Activated naive CD4-positive, alpha-beta T cell treated with anti-CD3 and anti-CD28 coated beads, Interleukin-2, amount 10 ng/mL, durations not matched to agents 7 days and 5 days (primary cell): Measurements from ENCODE around the gene KHDC1L.
"Not testable (repeated sequence)": the region's sequence is repeated elsewhere in the genome, so short reads cannot be mapped to it uniquely, and the experiment has no call there.

Experiments
- CTCF ChIA-PET: fragments of 350-600 bp; sonication (Branson Sonifier 250); formaldehyde crosslinking; loops from one replicate; lab custom pipeline; 2021; ENCODE audit warnings: antibody characterized with exemption; lab: Charles Lee
- DNase-seq: peaks from one replicate; pipeline ENCODE4 v3.0.0-alpha.2; 2020
- H3K27ac Mint-ChIP-seq: one replicate; pipeline ENCODE4 v1.8.0; 2021; ENCODE audit warnings: mild to moderate bottlenecking, moderate library complexity, mixed read lengths
- H3K27me3 Mint-ChIP-seq: one replicate; pipeline ENCODE4 v1.8.0; 2021; ENCODE audit warnings: mild to moderate bottlenecking, mixed read lengths
- H3K36me3 Mint-ChIP-seq: one replicate; pipeline ENCODE4 v1.8.0; 2021; ENCODE audit warnings: mixed read lengths
- H3K4me1 Mint-ChIP-seq: one replicate; pipeline ENCODE4 v1.8.0; 2021; ENCODE audit warnings: mixed read lengths
- H3K4me3 Mint-ChIP-seq: one replicate; pipeline ENCODE4 v1.8.0; 2021; ENCODE audit warnings: mild to moderate bottlenecking, moderate library complexity, mixed read lengths
- H3K9me3 Mint-ChIP-seq: one replicate; pipeline ENCODE4 v1.8.0; 2021; ENCODE audit warnings: mixed read lengths

Gene KHDC1L

DNA sequence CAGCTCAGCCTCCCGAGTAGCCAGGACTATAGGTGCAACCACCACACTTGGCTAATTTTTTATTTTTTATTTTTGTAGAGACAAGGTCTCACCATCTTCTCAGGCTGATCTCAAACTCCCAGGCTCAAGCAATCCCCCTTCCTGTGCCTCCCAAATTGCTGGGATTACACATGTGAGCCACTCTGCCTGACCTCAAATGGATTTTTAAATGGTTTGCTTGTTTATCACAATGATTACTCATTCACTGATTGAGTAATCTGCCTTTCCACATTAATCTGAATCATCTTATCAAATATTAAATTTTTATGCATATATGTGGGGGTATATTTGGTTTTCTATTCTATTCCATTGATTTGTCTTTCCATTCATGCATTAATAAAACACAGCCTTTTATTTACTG, 9.4 kb upstream of the KHDC1L start:
- CTCF ChIA-PET: no interaction called here
- DNase-seq: no peak
- no peak overlapping the region for H3K4me3 Mint-ChIP-seq
- no peaks in the 10 kb centered on the region for H3K4me1 Mint-ChIP-seq
- H3K9me3 Mint-ChIP-seq: no peaks in the 10 kb centered on the region
- H3K27me3 Mint-ChIP-seq: peaks cover 9% of the 10 kb centered on the region
- H3K36me3 Mint-ChIP-seq: no peaks in the 10 kb centered on the region
- H3K27ac Mint-ChIP-seq: no peak overlapping the region

DNA sequence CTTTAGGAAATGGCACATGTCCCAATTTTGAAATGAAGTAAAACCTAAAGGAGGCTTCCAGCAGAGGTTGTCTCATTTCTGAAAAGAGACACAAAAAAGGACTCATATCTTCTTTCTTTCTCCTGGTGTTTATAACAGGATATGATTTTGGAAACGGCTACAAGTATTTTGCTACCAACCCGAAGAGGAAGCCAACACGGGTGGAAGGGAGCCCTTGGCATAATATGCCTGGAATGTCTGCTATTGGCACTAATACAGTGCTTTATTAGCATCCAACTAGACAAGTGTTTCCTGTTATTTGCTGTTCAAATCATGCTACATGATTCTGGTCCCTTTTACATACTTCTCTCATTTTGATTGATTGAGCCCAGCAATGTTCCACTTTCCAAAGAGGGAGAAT, 8.7 kb upstream of the KHDC1L start:
- CTCF ChIA-PET, H3K36me3 Mint-ChIP-seq: not testable (repeated sequence)

DNA sequence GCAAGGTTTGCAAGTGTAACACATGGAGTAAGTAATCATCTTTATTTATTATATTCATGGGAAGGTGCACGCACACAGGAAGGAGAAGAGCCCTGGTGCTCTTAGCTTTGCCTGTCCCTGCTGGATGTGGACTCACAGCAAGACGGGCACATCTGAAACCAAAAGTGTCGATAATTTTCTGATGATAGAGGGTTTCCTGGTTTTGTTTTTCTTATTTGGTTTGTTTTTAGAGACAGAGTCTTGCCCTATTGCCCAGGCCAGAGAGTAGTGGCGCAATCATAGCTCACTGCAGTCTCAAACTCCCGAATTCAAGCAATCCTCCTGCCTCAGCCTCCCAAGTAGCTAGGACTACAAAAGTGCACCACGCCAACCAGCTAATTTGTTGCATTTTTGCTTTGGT, 7.8 kb upstream of the KHDC1L start:
- Mint-ChIP-seq H3K4me1 (no peaks in the 10 kb centered on the region), H3K36me3 (no peaks in the 10 kb centered on the region), H3K27me3 (peaks cover 5% of the 10 kb centered on the region), H3K4me3 (no peak overlapping the region), H3K9me3 (no peaks in the 10 kb centered on the region), H3K27ac (no peak overlapping the region)
- CTCF ChIA-PET: no interaction called here
- DNase-seq: no peak

More for the DNA sequence above, 8.7 kb upstream of the KHDC1L start:
- H3K27me3 Mint-ChIP-seq, H3K27ac Mint-ChIP-seq, H3K9me3 Mint-ChIP-seq, DNase-seq, H3K4me3 Mint-ChIP-seq, H3K4me1 Mint-ChIP-seq: not testable (repeated sequence)

DNA sequence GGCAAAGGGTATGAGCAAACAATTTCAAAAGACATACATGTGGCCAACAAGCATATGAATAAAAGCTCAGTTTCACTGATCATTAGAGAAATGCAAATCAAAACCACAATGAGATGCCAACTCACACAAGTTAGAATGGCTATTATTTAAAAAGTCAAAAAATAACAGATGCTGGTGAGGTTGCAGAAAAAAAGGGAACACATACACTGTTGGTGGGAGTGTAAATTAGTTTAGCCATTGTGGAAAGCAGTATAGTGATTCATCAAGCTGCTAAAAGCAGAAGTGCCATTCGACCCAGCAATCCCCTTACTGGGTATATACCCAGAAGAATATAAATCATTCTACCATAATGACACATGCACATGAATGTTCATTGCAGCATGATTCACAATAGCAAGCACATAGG, 6.7 kb upstream of the KHDC1L start:
- Mint-ChIP-seq H3K27ac (no peak overlapping the region), H3K4me1 (no peaks in the 10 kb centered on the region), H3K36me3 (no peaks in the 10 kb centered on the region), H3K4me3 (no peak overlapping the region), H3K9me3 (no peaks in the 10 kb centered on the region), H3K27me3 (peaks cover 5% of the 10 kb centered on the region)
- CTCF ChIA-PET: no interaction called here
- no peak for DNase-seq

DNA sequence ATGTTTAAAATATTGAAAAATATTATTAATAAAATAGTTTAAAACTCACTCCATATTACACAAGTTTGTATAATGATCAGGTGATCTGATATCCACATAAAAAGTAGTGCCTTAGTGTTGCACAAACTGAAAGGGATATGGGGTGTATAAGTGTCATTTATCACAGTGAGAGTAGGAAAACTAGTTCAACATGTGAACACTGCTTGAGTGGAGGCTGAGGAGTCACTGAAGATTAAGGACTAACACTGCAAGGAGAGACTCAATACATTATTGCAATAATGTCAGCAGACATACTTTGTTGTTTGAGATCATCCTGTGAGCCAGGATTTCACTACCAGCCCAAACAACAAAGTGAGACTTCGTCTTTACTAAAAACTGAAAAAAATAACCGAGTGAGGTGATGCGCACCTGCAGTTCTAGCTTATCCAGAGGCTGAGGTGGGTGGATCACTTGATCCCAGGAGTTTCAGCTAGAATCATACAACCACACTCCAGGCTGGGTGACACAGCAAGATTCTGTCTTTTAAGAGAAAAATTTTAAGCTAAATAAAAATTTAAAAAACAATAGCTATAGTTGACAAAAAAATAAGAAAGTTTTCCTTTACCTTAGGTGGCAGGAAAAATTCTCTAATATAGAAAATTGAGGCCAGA, 2.4 kb upstream of the KHDC1L start:
- H3K4me1 Mint-ChIP-seq: no peaks in the 10 kb centered on the region
- no peak overlapping the region for H3K27ac Mint-ChIP-seq
- DNase-seq: no peak
- no peaks in the 10 kb centered on the region for H3K27me3 Mint-ChIP-seq
- no peaks in the 10 kb centered on the region for H3K36me3 Mint-ChIP-seq
- CTCF ChIA-PET: no interaction called here
- no peak overlapping the region for H3K4me3 Mint-ChIP-seq
- no peaks in the 10 kb centered on the region for H3K9me3 Mint-ChIP-seq

DNA sequence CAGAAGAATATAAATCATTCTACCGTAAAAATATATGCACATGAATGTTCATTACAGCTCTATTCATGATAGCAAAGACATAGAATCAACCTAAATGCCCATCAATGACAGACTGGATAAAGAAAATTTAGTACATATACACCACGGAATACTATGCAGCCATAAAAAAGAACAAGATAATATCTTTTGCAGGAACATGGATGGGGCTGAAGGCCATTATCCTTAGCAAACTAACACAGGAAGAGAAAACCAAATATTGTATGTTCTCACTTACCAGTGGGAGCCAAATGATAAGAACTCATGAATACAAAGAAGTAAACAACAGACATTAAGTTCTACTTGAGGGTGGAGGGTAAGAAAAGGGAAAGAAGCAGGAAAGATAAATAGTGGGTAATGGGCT, 8.4 kb downstream of the KHDC1L start:
- no peak for DNase-seq
- Mint-ChIP-seq H3K9me3 (no peaks in the 10 kb centered on the region), H3K4me3 (no peak overlapping the region), H3K36me3 (no peaks in the 10 kb centered on the region), H3K27me3 (peaks cover 7% of the 10 kb centered on the region), H3K27ac (no peak overlapping the region), H3K4me1 (no peaks in the 10 kb centered on the region)
- CTCF ChIA-PET: no interaction called here

DNA sequence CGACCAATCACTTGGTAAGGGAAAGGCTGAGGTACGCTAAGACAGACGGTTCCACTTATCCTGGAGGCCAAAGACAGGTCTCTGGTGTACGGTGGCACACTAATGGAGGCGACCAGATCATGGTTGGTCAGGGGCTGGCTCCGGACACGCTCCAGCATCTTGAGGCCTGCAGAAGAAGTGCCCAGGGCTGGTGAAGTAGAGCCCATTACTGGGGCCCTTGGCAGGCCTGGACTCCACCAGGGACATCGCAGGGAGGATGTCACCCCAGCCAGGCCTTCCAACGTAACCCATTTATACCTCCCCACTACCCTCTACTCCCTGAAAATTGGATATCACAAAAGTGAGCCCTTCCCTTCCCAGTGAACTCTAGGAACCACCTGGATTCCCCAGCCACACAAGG, 16.2 kb downstream of the KHDC1L start:
- no peaks in the 10 kb centered on the region for H3K36me3 Mint-ChIP-seq
- DNase-seq: no peak
- no peak overlapping the region for H3K4me3 Mint-ChIP-seq
- CTCF ChIA-PET: no interaction called here
- H3K9me3 Mint-ChIP-seq: no peaks in the 10 kb centered on the region
- no peaks in the 10 kb centered on the region for H3K4me1 Mint-ChIP-seq
- H3K27ac Mint-ChIP-seq: no peak overlapping the region
- no peaks in the 10 kb centered on the region for H3K27me3 Mint-ChIP-seq

DNA sequence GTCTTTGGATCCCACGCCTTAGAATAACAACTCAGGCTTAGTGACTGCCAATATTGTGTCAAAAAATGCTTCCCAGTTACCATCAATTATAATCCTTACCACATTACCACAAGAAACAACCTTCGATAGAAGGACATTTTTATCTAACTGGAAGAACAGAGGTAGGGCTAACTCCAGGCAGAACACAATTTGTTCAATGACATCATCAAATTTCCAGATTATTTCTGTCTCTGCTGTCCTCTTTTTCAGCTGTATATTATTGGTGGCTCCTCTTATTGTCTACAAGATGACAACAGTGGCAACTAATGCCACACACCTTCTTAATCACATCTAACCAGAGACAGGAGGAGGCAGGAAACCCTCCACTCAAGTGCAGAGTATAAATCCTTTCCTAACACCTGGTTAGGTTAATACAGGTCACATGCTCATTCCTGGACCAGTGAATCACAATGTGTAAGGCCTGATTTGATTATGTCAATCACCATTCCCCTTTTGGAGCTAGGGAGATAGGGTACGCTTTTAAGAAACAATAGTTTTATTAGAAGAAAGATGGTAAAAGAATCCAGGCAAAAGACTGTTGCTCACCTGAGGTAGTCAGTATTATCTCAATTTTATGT, 18.0 kb downstream of the KHDC1L start:
- DNase-seq: no peak
- Mint-ChIP-seq H3K9me3 (no peaks in the 10 kb centered on the region), H3K27ac (no peak overlapping the region), H3K4me3 (no peak overlapping the region), H3K4me1 (no peaks in the 10 kb centered on the region), H3K36me3 (no peaks in the 10 kb centered on the region), H3K27me3 (no peaks in the 10 kb centered on the region)
- CTCF ChIA-PET: no interaction called here

DNA sequence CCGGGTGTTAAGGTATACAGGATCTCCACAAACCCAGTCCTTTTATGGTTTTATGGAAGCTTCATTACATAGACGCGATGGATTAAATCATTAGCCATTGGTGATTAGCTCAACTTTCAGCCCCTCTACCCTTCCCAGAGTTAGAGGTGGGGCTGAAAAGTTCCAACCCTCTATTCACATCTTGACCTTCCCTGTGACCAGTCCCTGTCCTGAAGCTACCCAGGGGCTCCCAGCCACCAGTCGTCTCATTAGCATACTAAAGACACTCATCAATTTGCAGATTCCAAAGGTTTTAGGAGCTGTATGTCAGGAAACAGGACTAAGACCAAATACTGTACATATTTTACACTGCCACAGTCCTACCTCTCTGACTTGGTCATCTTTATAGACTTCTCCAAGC, 21.0 kb downstream of the KHDC1L start:
- Mint-ChIP-seq H3K36me3 (no peaks in the 10 kb centered on the region), H3K27me3 (no peaks in the 10 kb centered on the region), H3K27ac (no peak overlapping the region), H3K4me3 (no peak overlapping the region), H3K9me3 (no peaks in the 10 kb centered on the region), H3K4me1 (no peaks in the 10 kb centered on the region)
- DNase-seq: no peak
- CTCF ChIA-PET: no interaction called here

DNA sequence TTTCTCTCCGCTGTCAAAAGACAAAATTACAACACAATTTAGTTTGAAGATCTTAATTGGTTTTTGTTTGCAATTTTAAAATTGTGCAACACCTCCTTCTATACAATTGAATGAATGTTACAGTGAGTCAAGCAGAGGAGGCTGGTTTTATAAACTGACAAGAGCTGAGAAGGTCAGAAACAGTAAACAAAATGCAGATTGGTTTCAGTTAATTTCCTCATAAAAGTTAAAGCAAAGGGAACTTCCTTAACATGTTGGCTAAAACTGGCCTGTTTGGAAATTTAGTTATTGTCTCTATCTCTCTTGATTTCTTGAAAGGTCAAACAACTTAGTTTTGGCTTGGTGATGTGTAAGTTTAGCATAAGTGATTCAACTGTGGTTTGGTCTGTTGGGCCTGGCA, 22.2 kb downstream of the KHDC1L start:
- Mint-ChIP-seq H3K27ac (no peak overlapping the region), H3K27me3 (no peaks in the 10 kb centered on the region), H3K4me3 (no peak overlapping the region), H3K9me3 (no peaks in the 10 kb centered on the region), H3K36me3 (no peaks in the 10 kb centered on the region), H3K4me1 (no peaks in the 10 kb centered on the region)
- no peak for DNase-seq
- CTCF ChIA-PET: no interaction called here

DNA sequence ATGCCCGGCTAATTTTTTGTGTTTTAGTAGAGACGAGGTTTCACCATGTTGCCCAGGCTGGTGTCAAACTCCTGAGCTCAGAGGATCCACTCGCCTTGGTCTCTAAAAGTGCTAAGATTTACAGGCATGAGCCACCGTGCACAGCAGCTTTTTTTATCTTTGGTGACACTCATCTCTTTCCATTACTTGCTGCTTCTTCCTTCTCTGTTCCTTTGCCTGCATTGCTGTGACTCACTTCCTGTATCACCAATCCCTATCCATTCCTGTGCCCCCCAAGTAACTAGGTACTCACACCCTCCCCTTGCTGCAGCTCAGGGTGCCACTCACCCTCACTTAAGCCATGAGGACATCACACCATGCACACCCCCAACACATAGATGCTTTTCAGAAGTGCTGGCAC, 24.6 kb downstream of the KHDC1L start:
- Mint-ChIP-seq H3K9me3 (no peaks in the 10 kb centered on the region), H3K4me3 (no peak overlapping the region), H3K4me1 (no peaks in the 10 kb centered on the region), H3K27me3 (no peaks in the 10 kb centered on the region), H3K27ac (no peak overlapping the region), H3K36me3 (no peaks in the 10 kb centered on the region)
- CTCF ChIA-PET: no interaction called here
- no peak for DNase-seq

DNA sequence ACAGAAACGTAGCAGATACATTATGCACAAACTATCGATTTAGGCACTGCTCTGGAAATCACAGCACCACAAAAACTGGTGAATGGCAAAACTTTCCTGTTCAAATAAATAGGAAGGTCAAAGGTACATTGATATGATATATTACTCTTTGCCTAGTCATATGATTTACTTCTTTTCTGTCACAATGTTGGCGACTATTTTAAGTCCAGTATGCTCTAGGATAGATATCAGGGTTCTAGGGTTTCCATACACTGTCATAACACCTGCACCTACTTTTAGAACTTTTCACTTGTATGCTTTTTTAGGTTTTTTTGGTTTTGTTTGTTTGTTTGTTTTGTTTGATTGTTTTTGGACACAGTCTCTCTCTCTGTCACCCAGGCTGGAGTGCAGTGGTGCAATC, 25.0 kb downstream of the KHDC1L start:
- DNase-seq: no peak
- no peaks in the 10 kb centered on the region for H3K27me3 Mint-ChIP-seq
- H3K27ac Mint-ChIP-seq: no peak overlapping the region
- H3K4me3 Mint-ChIP-seq: no peak overlapping the region
- H3K36me3 Mint-ChIP-seq: no peaks in the 10 kb centered on the region
- H3K4me1 Mint-ChIP-seq: no peaks in the 10 kb centered on the region
- no peaks in the 10 kb centered on the region for H3K9me3 Mint-ChIP-seq
- CTCF ChIA-PET: no interaction called here

DNA sequence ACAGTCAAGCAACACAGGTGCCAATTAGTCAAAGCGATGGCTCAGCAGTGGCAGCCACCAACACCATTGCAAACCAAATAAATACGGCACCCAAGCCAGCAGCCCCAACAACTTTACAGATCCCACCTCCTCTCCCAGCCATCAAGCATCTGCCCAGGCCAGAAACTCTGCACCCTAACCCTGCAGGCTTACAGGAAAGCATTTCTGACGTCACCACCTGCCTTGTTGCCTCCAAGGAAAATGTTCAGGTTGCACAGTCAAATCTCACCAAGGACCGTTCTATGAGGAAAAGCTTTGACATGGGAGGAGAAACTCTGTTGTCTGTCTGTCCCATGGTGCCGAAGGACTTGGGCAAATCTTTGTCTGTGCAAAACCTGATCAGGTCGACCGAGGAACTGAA, 30.6 kb downstream of the KHDC1L start:
- no peaks in the 10 kb centered on the region for H3K27me3 Mint-ChIP-seq
- H3K36me3 Mint-ChIP-seq: no peaks in the 10 kb centered on the region
- CTCF ChIA-PET: no interaction called here
- H3K9me3 Mint-ChIP-seq: no peaks in the 10 kb centered on the region
- H3K4me1 Mint-ChIP-seq: no peaks in the 10 kb centered on the region
- no peak overlapping the region for H3K27ac Mint-ChIP-seq
- DNase-seq: no peak
- no peak overlapping the region for H3K4me3 Mint-ChIP-seq

DNA sequence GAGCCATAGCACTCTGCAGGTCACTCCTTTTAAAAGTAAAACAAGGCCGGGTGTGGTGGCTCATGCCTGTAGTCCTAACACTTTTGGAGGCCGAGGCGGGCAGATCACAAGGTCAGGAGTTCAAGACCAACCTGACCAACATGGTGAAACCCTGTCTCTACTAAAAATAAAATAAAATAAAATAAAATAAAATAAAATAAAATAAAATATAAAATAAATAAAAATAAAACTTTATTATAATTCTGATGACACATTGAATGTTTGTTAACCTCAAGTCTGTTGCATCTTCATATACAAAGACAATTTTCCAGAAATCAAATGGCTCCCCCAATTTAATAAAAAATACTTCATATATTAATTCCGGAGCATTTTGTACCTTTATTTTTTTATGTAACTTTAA, 32.0 kb downstream of the KHDC1L start:
- H3K27ac Mint-ChIP-seq, H3K36me3 Mint-ChIP-seq, H3K4me3 Mint-ChIP-seq, CTCF ChIA-PET, H3K9me3 Mint-ChIP-seq, DNase-seq, H3K4me1 Mint-ChIP-seq, H3K27me3 Mint-ChIP-seq: not testable (repeated sequence)

DNA sequence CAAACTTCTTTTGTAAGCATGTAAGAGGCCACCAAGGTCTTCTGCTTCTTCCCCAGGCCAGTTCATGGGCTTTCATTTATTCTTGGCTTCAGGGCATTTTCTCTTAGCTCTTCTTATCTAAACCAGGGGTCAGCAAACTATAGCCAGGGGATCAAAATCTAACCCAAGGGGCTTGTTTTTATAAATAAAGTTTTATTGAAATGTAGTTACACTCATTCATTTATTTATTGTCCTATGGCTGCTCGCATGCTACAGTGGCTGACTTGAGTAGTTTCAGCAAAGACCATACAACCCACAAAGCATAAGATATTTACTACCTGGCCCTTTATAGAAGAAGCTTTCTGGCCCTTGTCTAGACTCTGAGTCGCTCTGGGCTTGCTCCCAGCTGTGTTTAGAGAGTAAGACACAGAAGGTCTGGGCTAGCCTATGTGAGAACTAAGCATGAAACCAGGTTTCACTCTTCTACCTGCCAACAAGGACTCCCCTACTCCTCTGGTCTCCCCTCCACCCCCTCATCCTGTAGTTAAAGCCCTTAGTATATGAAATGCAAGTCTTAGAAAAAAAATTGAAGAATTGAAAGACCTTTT, 43.2 kb downstream of the KHDC1L start:
- Mint-ChIP-seq H3K36me3 (no peaks in the 10 kb centered on the region), H3K9me3 (no peaks in the 10 kb centered on the region), H3K4me1 (peaks cover 4% of the 10 kb centered on the region), H3K27me3 (no peaks in the 10 kb centered on the region), H3K4me3 (no peak overlapping the region), H3K27ac (no peak overlapping the region)
- no peak for DNase-seq
- CTCF ChIA-PET: interaction anchor here (1.0 to 2.0 kb wide), 2 partner anchors 566 to 770 kb away, joined by 3 to 11 read pairs; no protein-coding TSS in a partner anchor
